ENCODE data around the gene PITX3. TPM values are rescaled to one million over a fixed set of nuclear protein-coding genes. Genes with fewer than 3 reads are reported as not detected.

Gene PITX3
- polyA plus RNA-seq, 3 donors: not detected

GRCh38 chr10:102245932-102246251, 4.6 kb upstream of the PITX3 start:
- Mint-ChIP-seq H3K9me3 (peaks cover 0 to 11% (median 6%) of the 10 kb centered on the region in 7 donors), H3K27me3 (ENCODE audit: low read depth in 3 of 3) (peaks cover 16 to 21% (median 21%) of the 10 kb centered on the region in 3 donors), H3K4me3 (peak overlapping the region; percentile 97 to 99), H3K27ac (peak overlapping the region; percentile 96 to 99 (median 98)), H3K36me3 (peaks cover 9 to 11% of the 10 kb centered on the region in 2 donors), H3K4me1 (peaks cover 41% of the 10 kb centered on the region)
- peak overlapping the region; percentile 77 to 90 (median 81) for H3K4me3 ChIP-seq (replicated peaks in 1 of 3; ENCODE audit: low read depth in 2 of 3, low read length in 3 of 3)
- no peak for DNase-seq
- WGBS (ENCODE audit: insufficient coverage): 0% methylated on average over 1 of the region's 4 CpGs
- peak overlapping the region; percentile 80 for H2AFZ ChIP-seq (ENCODE audit: insufficient read depth, low read depth, low read length, poor library complexity, severe bottlenecking)
- H3K4me2 ChIP-seq (replicated peaks; ENCODE audit: extremely low read depth, low read length, poor library complexity, severe bottlenecking): peak overlapping the region; percentile 89
- peak overlapping the region; percentile 79 to 88 for H3K27ac ChIP-seq (ENCODE audit: low read depth in 1 of 2, low read length in 2 of 2)
- peaks cover 53% of the 10 kb centered on the region for H4K20me1 ChIP-seq (ENCODE audit: insufficient read depth, low read length)
- peak overlapping the region; percentile 79 for H3K9ac ChIP-seq (ENCODE audit: insufficient read depth, low read length, poor library complexity, severe bottlenecking)
- peaks cover 39 to 46% of the 10 kb centered on the region in 2 donors for H3K4me1 ChIP-seq (ENCODE audit: control insufficient read depth in 1 of 2, insufficient read depth in 2 of 2, low read length in 2 of 2)
- H3K9me3 ChIP-seq (replicated peaks in 1 of 2; ENCODE audit: control insufficient read depth in 1 of 2, insufficient read depth in 1 of 2, low read length in 2 of 2): peaks cover 0 to 3% of the 10 kb centered on the region in 2 donors
- peaks cover 55% of the 10 kb centered on the region for H3K79me2 ChIP-seq (ENCODE audit: insufficient read depth, low read length)
- intact Hi-C loops (cut with micrococcal nuclease): loop anchor here in 1 of 2 donors (2.0 kb wide), 1 partner anchor 19 kb away; the partner anchor contains the start of gene ELOVL3
- peaks cover 3 to 24% of the 10 kb centered on the region in 2 donors for H3K36me3 ChIP-seq (replicated peaks in 1 of 2; ENCODE audit: control insufficient read depth in 1 of 2, insufficient read depth in 2 of 2, low read length in 2 of 2)
- TF ChIP-seq CTCF (IDR thresholded peaks at IDR 0.05): no peak
- H3K27me3 ChIP-seq (ENCODE audit: control insufficient read depth in 2 of 2, insufficient read depth in 2 of 2, low read length in 2 of 2): peaks cover 3 to 16% of the 10 kb centered on the region in 2 donors

DNA sequence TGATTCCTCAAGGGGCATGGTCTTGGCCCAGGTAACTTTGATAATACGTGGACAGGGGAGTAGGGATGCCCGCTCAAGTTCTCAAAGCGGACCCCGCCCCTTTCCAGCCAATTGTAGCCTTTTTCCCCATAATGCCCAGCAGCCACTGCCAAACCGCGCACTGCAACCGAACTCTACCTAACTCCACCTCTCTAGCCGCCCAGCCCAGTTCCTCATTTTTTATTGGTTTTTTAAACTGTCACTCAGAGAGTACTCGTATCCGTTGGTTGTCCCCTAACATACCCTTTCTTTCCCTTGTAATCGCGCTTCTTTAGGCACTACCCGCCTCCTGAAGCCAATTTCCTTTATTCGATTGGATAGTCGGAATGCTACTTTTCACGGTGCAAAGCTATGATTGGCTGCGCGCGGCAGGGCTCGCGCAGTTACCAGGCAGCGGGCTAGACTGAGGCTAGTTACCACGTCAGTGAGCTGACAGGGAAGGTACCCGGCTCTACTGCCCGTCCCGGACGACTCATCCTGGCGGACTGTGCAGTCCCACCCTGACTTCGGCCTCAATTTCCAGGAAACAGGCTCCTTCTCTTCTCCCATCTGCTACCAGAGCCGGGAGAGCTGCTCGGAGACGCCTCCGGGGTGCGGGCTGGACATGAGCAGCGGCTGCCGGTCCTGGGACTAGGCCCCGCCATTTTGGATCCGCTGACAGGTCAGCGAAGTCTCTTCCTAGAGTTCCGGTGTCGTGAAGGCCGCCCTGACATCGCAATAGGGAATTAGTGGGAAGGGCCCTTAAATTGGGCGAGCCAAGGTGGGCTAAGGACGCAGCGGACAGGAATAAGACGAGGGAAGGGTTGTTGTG, 4.0 kb upstream of the PITX3 start, which contains the start of gene GBF1:
TSS of gene GBF1 (plus strand) at position 451 of the 850 bp plus-strand sequence. CDS start 13,407 bp downstream, outside the sequence.
- H3K36me3 Mint-ChIP-seq: peaks cover 11% of the 10 kb centered on the region in 2 donors
- under 1% methylated on average over 43 of the region's 47 CpGs for WGBS (ENCODE audit: insufficient coverage)
- peak within 1 kb of the TSS; percentile 97 to 99 for H3K4me3 Mint-ChIP-seq
- Histone ChIP-seq H3K4me1 (ENCODE audit: control insufficient read depth in 1 of 2, insufficient read depth in 2 of 2, low read length in 2 of 2) (peaks cover 44 to 52% of the 10 kb centered on the region in 2 donors), H2AFZ (ENCODE audit: insufficient read depth, low read depth, low read length, poor library complexity, severe bottlenecking) (peak within 1 kb of the TSS; percentile 85), H3K27me3 (ENCODE audit: control insufficient read depth in 2 of 2, insufficient read depth in 2 of 2, low read length in 2 of 2) (peaks cover 8 to 22% of the 10 kb centered on the region in 2 donors), H3K36me3 (replicated peaks in 1 of 2; ENCODE audit: control insufficient read depth in 1 of 2, insufficient read depth in 2 of 2, low read length in 2 of 2) (peaks cover 3 to 18% of the 10 kb centered on the region in 2 donors), H3K79me2 (ENCODE audit: insufficient read depth, low read length) (peaks cover 50% of the 10 kb centered on the region), H4K20me1 (ENCODE audit: insufficient read depth, low read length) (peaks cover 47% of the 10 kb centered on the region), H3K27ac (ENCODE audit: low read depth in 1 of 2, low read length in 2 of 2) (peak within 1 kb of the TSS; percentile 79 to 88), H3K9ac (ENCODE audit: insufficient read depth, low read length, poor library complexity, severe bottlenecking) (peak within 1 kb of the TSS; percentile 79), H3K4me3 (replicated peaks in 1 of 3; ENCODE audit: low read depth in 2 of 3, low read length in 3 of 3) (peak within 1 kb of the TSS; percentile 77 to 90 (median 81)), H3K9me3 (replicated peaks in 1 of 2; ENCODE audit: control insufficient read depth in 1 of 2, insufficient read depth in 1 of 2, low read length in 2 of 2) (peaks cover 0 to 8% of the 10 kb centered on the region in 2 donors), H3K4me2 (replicated peaks; ENCODE audit: extremely low read depth, low read length, poor library complexity, severe bottlenecking) (peak within 1 kb of the TSS; percentile 89)
- H3K4me1 Mint-ChIP-seq: peaks cover 46% of the 10 kb centered on the region
- intact Hi-C loops (cut with micrococcal nuclease): loop anchor here in 1 of 2 donors (2.0 kb wide), 1 partner anchor 19 kb away; the partner anchor contains the start of gene ELOVL3
- no peak for TF ChIP-seq CTCF (IDR thresholded peaks at IDR 0.05)
- H3K27me3 Mint-ChIP-seq (ENCODE audit: low read depth in 3 of 3): peaks cover 22 to 27% (median 25%) of the 10 kb centered on the region in 3 donors
- H3K9me3 Mint-ChIP-seq: peaks cover 0 to 15% (median 9%) of the 10 kb centered on the region in 7 donors
- peak within 1 kb of the TSS; percentile 96 to 99 (median 98) for H3K27ac Mint-ChIP-seq
- peak; percentile 98 to 99 (median 98) for DNase-seq

Measured in CD14-positive monocyte (primary cell).